Naive thymus-derived CD4-positive, alpha-beta T cell (primary cell): ENCODE data around the gene AIFM3. TPM values are rescaled to one million over a fixed set of nuclear protein-coding genes. Genes with fewer than 3 reads are reported as not detected.
"Not testable (repeated sequence)": the region's sequence is repeated elsewhere in the genome, so short reads cannot be mapped to it uniquely, and the experiment has no call there.

Experiments used
- ATAC-seq: fragments of 150-1000 bp; cut with Tn5 transposase; 2 replicates; pipeline ENCODE4 v1.10.0; 2021; ENCODE audit warnings: mild to moderate bottlenecking, moderate library complexity
- CTCF ChIA-PET: fragments of 350-600 bp; sonication (Branson Sonifier 250); formaldehyde crosslinking; loops from one replicate; lab custom pipeline; 2021; ENCODE audit warnings: antibody characterized with exemption; lab: Charles Lee
- POLR2A ChIA-PET: fragments of 350-600 bp; sonication (Branson Sonifier 250); formaldehyde crosslinking; loops from one replicate; lab custom pipeline; 2021; ENCODE audit warnings: antibody characterized with exemption, inconsistent platforms; lab: Charles Lee
- DNase-seq, 9 donors: peaks; one replicate each; pipeline versions ENCODE4 v3.0.0 to v3.0.0-alpha.2; 2020 to 2022; ENCODE audit warnings: mixed read lengths in 1 of 9
- H3K27ac ChIP-seq: one replicate; pipeline ENCODE4 v1.7.0; 2013; ENCODE audit warnings: mild to moderate bottlenecking, low read depth, low read length, moderate library complexity
- H3K27me3 ChIP-seq, 2 donors: one replicate each; pipeline ENCODE4 v1.7.0; 2013; ENCODE audit warnings: low read length in 2 of 2, mild to moderate bottlenecking in 2 of 2, moderate library complexity in 2 of 2; ENCODE audit not compliant: control insufficient read depth in 2 of 2, insufficient read depth in 2 of 2
- H3K36me3 ChIP-seq, 3 experiments: 1 replicate in 2 of 3; 2 replicates in 1 of 3; pipeline ENCODE4 v1.7.0; 2013; ENCODE audit warnings: low read length in 3 of 3, mild to moderate bottlenecking in 3 of 3, moderate library complexity in 1 of 3; ENCODE audit not compliant: insufficient read depth in 3 of 3, control insufficient read depth in 2 of 3
- H3K4me1 ChIP-seq, 2 donors: one replicate each; pipeline ENCODE4 v1.7.0; 2013; ENCODE audit warnings: low read length in 2 of 2, mild to moderate bottlenecking in 2 of 2, moderate library complexity in 1 of 2; ENCODE audit not compliant: control insufficient read depth in 2 of 2, insufficient read depth in 2 of 2
- H3K4me3 ChIP-seq: 2 replicates; pipeline ENCODE4 v1.7.0; 2013; ENCODE audit warnings: mild to moderate bottlenecking, low read length
- H3K9me3 ChIP-seq, 3 experiments: 1 replicate in 2 of 3; 2 replicates in 1 of 3; pipeline ENCODE4 v1.7.0; 2013; ENCODE audit warnings: low read length in 3 of 3; ENCODE audit not compliant: control insufficient read depth in 2 of 3
- H3K27ac Mint-ChIP-seq, 9 donors: one replicate each; pipeline ENCODE4 v1.8.0; 2020 to 2022; ENCODE audit warnings: mixed read lengths in 9 of 9, mild to moderate bottlenecking in 8 of 9, moderate library complexity in 5 of 9, inconsistent platforms in 2 of 9
- H3K27me3 Mint-ChIP-seq, 5 donors: one replicate each; pipeline ENCODE4 v1.8.0; 2021 to 2022; ENCODE audit warnings: mixed read lengths in 5 of 5, mild to moderate bottlenecking in 1 of 5
- H3K36me3 Mint-ChIP-seq, 5 donors: one replicate each; pipeline ENCODE4 v1.8.0; 2020 to 2022; ENCODE audit warnings: mixed read lengths in 5 of 5, mild to moderate bottlenecking in 3 of 5, inconsistent platforms in 1 of 5
- H3K4me1 Mint-ChIP-seq, 7 donors: one replicate each; pipeline ENCODE4 v1.8.0; 2020 to 2022; ENCODE audit warnings: mixed read lengths in 7 of 7, mild to moderate bottlenecking in 3 of 7, inconsistent platforms in 1 of 7
- H3K4me3 Mint-ChIP-seq, 10 donors: one replicate each; pipeline ENCODE4 v1.8.0; 2020 to 2022; ENCODE audit warnings: mild to moderate bottlenecking in 10 of 10, mixed read lengths in 10 of 10, moderate library complexity in 6 of 10, inconsistent platforms in 2 of 10
- H3K9me3 Mint-ChIP-seq, 11 donors: one replicate each; pipeline ENCODE4 v1.8.0; 2020 to 2022; ENCODE audit warnings: mixed read lengths in 11 of 11, mild to moderate bottlenecking in 4 of 11, inconsistent platforms in 1 of 11, moderate library complexity in 1 of 11
- intact Hi-C, 2 donors: fragments of 100-400 bp; cut with micrococcal nuclease; formaldehyde crosslinking; loops; one replicate each; pipeline ENCODE4 v1.15.1; 2023
- polyA plus RNA-seq, 2 donors: library from polyadenylated mRNA; unstranded; fragments of 300-500 nt; fragmentation: Illumina TruSeq; gene quantifications; one replicate each; pipeline ENCODE4 v1.2.3, GENCODE V29; 2021
- total RNA-seq, 6 experiments: library from RNA in 5 of 6; stranded (reverse) in 5 of 6; gene quantifications; 1 replicate in 5 of 6; 2 replicates in 1 of 6; pipeline ENCODE4 v1.2.3 and lab custom pipeline; 2021 to 2026

AIFM3 gene
- total and polyA plus RNA-seq, 7 experiments from 2014 or later = 0.17 to 9.0 (median 0.97) TPM

GRCh38 chr22:20940186-20940651 lies 26.8 kb upstream of the AIFM3 start:
- peaks cover 50 to 92% (median 82%) of the 10 kb centered on the region in 7 donors for H3K4me1 Mint-ChIP-seq
- peak overlapping the region in 8 of 10 donors; percentile 20 to 83 (median 55) for H3K4me3 Mint-ChIP-seq
- H3K27ac ChIP-seq = no peak overlapping the region
- no peaks in the 10 kb centered on the region for H3K27me3 Mint-ChIP-seq
- no peaks in the 10 kb centered on the region for H3K9me3 Mint-ChIP-seq
- peaks cover 25 to 36% of the 10 kb centered on the region in 2 donors for H3K4me1 ChIP-seq
- ChIA-PET POLR2A (no interaction called here), CTCF (no interaction called here)
- no peak overlapping the region for H3K4me3 ChIP-seq
- H3K27ac Mint-ChIP-seq = peak overlapping the region in 3 of 9 donors; percentile 14 to 46 (median 17)
- H3K27me3 ChIP-seq = no peaks in the 10 kb centered on the region
- peaks cover 10 to 49% (median 22%) of the 10 kb centered on the region in 5 donors for H3K36me3 Mint-ChIP-seq
- peaks cover 0 to 15% (median 5%) of the 10 kb centered on the region in 3 experiments for H3K36me3 ChIP-seq
- DNase-seq (no peak), ATAC-seq (no peak)
- no peaks in the 10 kb centered on the region for H3K9me3 ChIP-seq
- intact Hi-C loops = no loop called here

- DNase-seq (no peak), ATAC-seq (no peak)
- intact Hi-C loops = no loop called here
- POLR2A ChIA-PET = no interaction called here
- peaks cover 10 to 49% (median 22%) of the 10 kb centered on the region in 5 donors for H3K36me3 Mint-ChIP-seq
- H3K4me1 Mint-ChIP-seq = peaks cover 53 to 95% (median 87%) of the 10 kb centered on the region in 7 donors
- H3K4me1 ChIP-seq = peaks cover 28 to 29% of the 10 kb centered on the region in 2 donors
- peaks cover 0 to 10% (median 5%) of the 10 kb centered on the region in 3 experiments for H3K36me3 ChIP-seq
- H3K27ac Mint-ChIP-seq = peak overlapping the region in 4 of 9 donors; percentile 8 to 70 (median 36)
- CTCF ChIA-PET = no interaction called here
- no peaks in the 10 kb centered on the region for H3K27me3 ChIP-seq
- H3K27ac ChIP-seq = no peak overlapping the region
- H3K4me3 Mint-ChIP-seq = peak overlapping the region in 8 of 10 donors; percentile 21 to 83 (median 55)
- no peaks in the 10 kb centered on the region for H3K9me3 ChIP-seq
- H3K27me3 Mint-ChIP-seq = no peaks in the 10 kb centered on the region
- no peak overlapping the region for H3K4me3 ChIP-seq
- H3K9me3 Mint-ChIP-seq = no peaks in the 10 kb centered on the region
Observed at GRCh38 chr22:20940904-20941385, 26.1 kb upstream of the AIFM3 start.

DNA sequence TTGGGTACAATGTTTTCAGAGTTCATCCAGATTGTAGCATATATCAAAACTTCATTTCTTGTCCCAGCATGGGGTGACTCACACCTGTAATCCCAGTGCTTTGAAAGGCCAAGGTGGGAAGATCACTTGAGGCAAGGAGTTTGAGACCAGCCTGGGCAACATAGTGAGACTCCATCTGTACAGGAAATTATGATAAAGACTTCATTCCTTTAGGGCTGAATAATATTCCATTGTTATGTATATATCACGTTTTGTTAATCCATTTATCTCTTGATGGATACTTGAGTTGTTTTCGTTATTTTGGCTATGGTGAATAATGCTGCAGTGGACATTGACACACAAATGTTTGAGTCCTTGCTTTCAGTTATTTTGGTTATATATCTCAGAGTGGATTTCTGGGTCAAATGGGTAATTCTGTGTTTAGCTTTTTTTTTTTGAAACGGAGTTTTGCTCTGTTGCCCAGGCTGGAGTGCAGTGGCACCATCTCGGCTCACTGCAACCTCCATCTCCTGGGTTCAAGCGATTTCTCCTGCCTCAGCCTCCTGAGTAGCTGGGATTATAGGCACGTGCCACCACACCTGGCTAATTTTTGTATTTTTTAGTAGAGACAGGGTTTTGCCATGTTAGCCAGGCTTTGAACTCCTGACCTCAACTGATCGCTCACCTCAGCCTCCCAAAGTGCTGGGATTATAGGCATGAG lies 24.7 kb upstream of the AIFM3 start:
- POLR2A ChIA-PET, H3K4me3 ChIP-seq, H3K9me3 ChIP-seq, H3K27me3 ChIP-seq, DNase-seq, H3K27ac ChIP-seq, H3K27me3 Mint-ChIP-seq, intact Hi-C loops, CTCF ChIA-PET, H3K36me3 ChIP-seq, H3K9me3 Mint-ChIP-seq, ATAC-seq: not testable (repeated sequence)
- peak overlapping the region in 7 of 10 donors; percentile 14 to 52 (median 37) for H3K4me3 Mint-ChIP-seq
- H3K4me1 Mint-ChIP-seq = peaks cover 51 to 95% (median 81%) of the 10 kb centered on the region in 7 donors
- peaks cover 16 to 19% of the 10 kb centered on the region in 2 donors for H3K4me1 ChIP-seq
- H3K36me3 Mint-ChIP-seq = peaks cover 9 to 41% (median 17%) of the 10 kb centered on the region in 5 donors
- H3K27ac Mint-ChIP-seq = peak overlapping the region in 2 of 9 donors; percentile 57 to 75

DNA sequence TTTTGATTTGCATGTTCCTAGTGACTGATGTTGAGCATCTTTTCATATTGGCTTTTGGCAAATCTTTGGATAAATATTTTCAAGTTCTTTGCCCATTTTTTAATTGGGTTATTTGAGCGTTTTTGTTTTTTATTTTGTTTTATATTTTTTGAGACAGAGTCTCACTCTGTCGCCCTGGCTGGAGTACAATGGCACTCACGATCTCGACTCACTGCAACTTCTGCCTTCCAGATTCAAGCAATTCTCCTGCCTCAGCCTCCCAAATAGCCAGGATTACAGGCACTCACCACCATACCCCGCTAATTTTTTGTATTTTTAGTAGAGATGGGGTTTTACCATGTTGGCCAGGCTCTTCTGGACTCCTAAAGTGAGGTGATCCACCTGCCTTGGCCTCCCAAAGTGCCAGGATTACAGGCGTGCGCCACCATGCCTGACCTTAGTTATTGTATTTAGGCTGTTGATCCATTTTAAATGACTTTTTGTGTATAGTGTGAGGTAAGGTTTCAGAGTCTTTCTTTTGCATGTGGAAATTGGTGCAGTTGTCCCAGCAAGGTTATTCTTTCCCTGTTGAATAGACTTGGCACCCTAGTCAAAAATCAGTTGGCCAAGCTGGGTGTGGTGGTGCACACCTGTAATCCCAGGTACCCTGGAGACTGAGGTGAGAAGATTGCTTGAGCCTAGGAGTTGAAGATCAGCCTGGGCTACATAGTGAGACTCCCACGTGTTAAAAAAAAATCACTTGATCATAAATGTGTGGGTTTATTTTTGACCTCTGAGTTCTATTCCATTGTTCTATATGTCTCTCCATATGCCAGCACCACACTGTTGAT lies 23.7 kb upstream of the AIFM3 start:
- no peak for DNase-seq
- H3K4me3 Mint-ChIP-seq = peak overlapping the region in 3 of 10 donors; percentile 31 to 37 (median 36)
- H3K4me1 ChIP-seq = peaks cover 11 to 17% of the 10 kb centered on the region in 2 donors

DNA sequence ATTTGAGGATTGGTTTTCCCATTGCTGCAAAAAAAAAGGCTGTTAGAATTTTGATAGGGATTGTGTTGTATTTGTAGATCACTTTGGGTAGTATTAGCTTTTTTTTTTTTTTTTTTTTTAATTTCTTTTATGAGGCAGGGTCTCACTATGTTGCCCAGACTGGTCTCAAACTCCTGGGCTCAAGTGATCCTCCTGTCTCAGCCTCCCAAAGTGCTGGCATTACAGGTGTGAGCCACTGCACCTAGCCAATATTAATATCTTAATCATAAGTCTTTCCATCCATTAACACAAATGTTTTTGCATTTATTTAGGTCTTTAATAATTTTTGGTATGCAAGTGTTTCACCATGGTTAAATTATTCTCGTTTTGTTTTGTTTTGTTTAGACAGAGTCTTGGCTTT lies 23.0 kb upstream of the AIFM3 start:
- Histone ChIP-seq H3K4me3 (no peak overlapping the region), H3K36me3 (peaks cover 0 to 6% (median 3%) of the 10 kb centered on the region in 3 experiments), H3K9me3 (no peaks in the 10 kb centered on the region), H3K4me1 (peaks cover 10 to 24% of the 10 kb centered on the region in 2 donors), H3K27ac (no peak overlapping the region), H3K27me3 (no peaks in the 10 kb centered on the region)
- Mint-ChIP-seq H3K36me3 (peaks cover 5 to 33% (median 9%) of the 10 kb centered on the region in 5 donors), H3K27me3 (no peaks in the 10 kb centered on the region), H3K4me3 (peak overlapping the region in 2 of 10 donors; percentile 31 to 37), H3K9me3 (no peaks in the 10 kb centered on the region), H3K4me1 (peaks cover 51 to 94% (median 78%) of the 10 kb centered on the region in 7 donors), H3K27ac (peak overlapping the region in 1 of 9 donors; percentile 62)
- intact Hi-C loops = no loop called here
- POLR2A ChIA-PET = interaction anchor here (0.6 kb wide), 2 partner anchors 484 to 1852 kb away, joined by 7 read pairs; no protein-coding TSS in a partner anchor
- DNase-seq (no peak), ATAC-seq (no peak)
- CTCF ChIA-PET = no interaction called here

More for the DNA sequence above, 23.7 kb upstream of the AIFM3 start:
- ChIA-PET POLR2A (no interaction called here), CTCF (no interaction called here)
- H3K36me3 Mint-ChIP-seq = peaks cover 5 to 39% (median 11%) of the 10 kb centered on the region in 5 donors
- H3K4me1 Mint-ChIP-seq = peaks cover 50 to 93% (median 78%) of the 10 kb centered on the region in 7 donors
- no peak for ATAC-seq
- Histone ChIP-seq H3K27me3 (no peaks in the 10 kb centered on the region), H3K36me3 (peaks cover 0 to 3% (median 3%) of the 10 kb centered on the region in 3 experiments), H3K27ac (no peak overlapping the region), H3K9me3 (no peaks in the 10 kb centered on the region), H3K4me3 (no peak overlapping the region)
- intact Hi-C loops = no loop called here
- H3K27me3 Mint-ChIP-seq = no peaks in the 10 kb centered on the region
- no peaks in the 10 kb centered on the region for H3K9me3 Mint-ChIP-seq
- peak overlapping the region in 2 of 9 donors; percentile 62 for H3K27ac Mint-ChIP-seq

DNA sequence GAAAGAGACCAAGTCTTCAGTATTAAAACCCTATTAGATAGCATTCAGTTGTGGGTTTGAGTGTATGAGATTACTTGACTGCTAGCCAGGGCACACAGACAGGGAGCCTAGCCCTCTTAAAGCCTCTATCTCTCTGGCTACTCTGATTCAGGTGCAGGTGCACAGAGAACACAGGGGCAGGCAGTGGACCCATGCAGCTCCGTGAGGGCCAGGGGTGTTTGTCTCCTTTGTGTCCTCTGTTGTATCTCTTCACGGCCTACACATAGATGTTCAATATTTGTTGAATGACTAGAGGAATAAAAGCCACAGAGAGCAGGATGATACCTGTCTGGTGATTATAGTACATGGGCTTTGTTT lies 21.5 kb upstream of the AIFM3 start:
- H3K4me3 ChIP-seq = no peak overlapping the region
- H3K4me3 Mint-ChIP-seq = peak overlapping the region in 1 of 10 donors; percentile 62
- no peaks in the 10 kb centered on the region for H3K27me3 Mint-ChIP-seq
- no peaks in the 10 kb centered on the region for H3K9me3 Mint-ChIP-seq
- intact Hi-C loops = no loop called here
- H3K4me1 ChIP-seq = peaks cover 10 to 32% of the 10 kb centered on the region in 2 donors
- peak overlapping the region in 5 of 9 donors; percentile 2 to 82 (median 36) for H3K27ac Mint-ChIP-seq
- ATAC-seq = no peak
- peaks cover 6 to 34% (median 13%) of the 10 kb centered on the region in 5 donors for H3K36me3 Mint-ChIP-seq
- peaks cover 3 to 20% (median 7%) of the 10 kb centered on the region in 3 experiments for H3K36me3 ChIP-seq
- H3K9me3 ChIP-seq = no peaks in the 10 kb centered on the region
- ChIA-PET POLR2A (no interaction called here), CTCF (no interaction called here)
- no peaks in the 10 kb centered on the region for H3K27me3 ChIP-seq
- H3K4me1 Mint-ChIP-seq = peaks cover 48 to 92% (median 75%) of the 10 kb centered on the region in 7 donors
- DNase-seq = no peak
- no peak overlapping the region for H3K27ac ChIP-seq
